Inferior parietal cortex (tissue), 1 donor: ENCODE results near the gene KCNQ1.
"Not testable (repeated sequence)": the region's sequence is repeated elsewhere in the genome, so short reads cannot be mapped to it uniquely, and the experiment has no call there.

Experiments used
- DNase-seq: peaks from one replicate; pipeline ENCODE4 v3.0.0-alpha.2; 2016; ENCODE audit errors: extremely low spot score

KCNQ1 gene

DNA sequence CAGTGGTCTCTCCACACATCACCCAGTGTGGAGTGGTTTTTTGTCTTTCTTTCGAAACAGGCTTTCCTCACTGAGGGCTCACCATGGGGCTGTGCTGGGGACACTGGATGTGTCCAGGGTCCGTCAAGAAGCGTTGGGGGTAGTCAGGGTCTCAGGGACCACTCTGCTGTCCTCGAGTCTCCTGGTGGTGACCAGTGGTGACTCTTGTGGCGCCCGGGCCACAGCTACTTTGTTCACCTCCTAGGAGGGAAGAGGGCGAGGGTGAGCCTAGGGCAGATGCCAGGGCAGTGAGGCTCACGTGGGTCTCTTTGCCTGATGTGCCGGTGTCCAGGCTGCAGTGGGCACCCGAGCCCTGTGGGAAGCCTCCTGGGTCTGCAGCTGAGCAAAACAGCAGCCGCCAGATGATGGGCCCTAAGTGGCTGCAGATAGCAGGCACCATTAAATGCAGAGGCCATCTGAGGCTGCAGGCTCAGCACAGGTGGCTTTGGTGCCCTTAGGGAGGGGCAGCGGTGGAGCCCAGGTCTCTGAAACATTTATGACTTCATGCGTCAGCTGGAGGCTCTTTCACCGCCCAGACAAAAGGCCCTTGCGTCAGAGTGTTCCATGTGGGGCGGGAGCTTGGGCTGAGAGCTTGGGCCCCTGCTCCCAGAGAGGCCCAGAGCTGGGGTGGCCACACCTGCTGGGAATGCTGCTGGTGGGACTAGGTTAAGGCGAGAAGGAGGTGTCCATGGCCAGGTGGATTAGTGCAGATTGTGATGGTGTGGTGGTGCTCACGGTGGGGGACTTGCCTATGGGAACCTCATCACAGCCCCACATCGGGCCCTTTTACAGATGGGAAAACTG is 29.5 kb downstream of the KCNQ1 start:
- no peak for DNase-seq

DNA sequence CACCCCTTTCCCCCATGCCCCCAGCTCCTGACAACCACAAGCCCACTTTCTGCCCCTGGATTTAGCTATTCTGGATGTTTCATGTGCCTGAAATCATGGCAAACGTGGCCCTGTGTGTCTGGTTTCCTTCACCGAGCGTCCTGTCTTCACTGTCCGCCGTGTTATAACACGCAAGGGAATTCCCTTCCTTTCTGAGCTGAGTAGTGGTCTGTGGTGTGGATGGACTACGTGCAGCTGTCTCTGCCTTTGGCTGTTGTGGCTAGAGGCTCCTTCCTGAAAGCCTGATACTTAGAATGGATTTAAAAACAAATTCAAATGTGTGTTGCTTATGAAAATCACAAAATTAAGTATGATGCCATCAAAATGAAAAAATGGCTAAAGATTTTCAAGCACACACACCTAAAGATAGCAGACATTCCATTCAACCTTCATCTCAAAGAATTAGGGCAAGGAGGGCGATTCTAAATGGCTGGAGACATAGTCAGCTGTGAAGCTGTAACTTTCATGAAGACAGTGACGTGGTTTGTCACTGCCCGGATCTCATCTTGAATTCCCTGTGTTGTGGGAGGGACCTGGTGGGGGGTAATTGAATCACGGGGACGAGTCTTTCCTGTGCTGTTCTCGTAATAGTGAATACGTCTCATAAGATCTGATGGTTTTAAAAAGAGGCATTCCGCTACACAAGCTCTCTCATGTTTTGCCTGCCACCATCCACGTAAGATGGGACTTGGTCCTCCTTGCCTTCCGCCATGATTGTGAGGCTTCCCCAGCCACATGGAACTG is 30.5 kb downstream of the KCNQ1 start:
- no peak for DNase-seq

DNA sequence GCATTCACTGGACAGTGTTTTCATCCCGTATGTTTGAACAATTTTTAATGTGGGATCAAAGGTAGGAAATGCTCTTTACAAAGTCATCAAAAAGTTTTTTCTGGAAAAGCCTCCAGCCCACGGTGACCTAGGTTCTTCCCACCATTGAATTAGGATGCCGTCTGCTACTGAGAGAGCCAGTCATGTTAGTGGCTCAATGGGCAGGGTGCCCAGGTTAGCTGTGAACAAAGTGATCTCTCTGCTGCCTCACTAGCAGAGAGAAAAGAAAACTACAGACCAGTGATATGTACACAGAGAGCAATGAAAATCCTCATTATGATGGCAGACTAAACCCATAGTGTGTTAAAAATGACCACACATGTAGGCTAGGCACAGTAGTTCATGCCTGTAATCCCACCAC is 32.4 kb downstream of the KCNQ1 start:
- DNase-seq = no peak

DNA sequence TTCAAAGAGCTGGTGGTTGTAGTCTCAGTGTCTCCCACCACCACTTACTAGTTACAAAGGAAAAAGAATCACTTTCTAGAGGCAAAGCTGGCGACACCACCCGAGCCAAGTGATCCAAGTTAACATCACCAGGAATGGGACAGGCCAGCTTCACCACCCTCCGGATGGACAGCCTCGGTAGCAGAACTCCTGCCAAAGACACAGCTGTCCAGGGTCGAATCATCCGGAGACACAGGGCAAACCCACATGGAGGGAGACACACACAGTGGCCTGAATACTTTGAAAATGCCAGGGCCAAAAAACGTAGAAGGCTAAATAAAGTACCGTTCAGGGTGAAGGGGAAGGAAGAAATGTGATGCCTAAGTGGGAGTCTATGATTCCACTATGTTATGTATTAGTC is 33.1 kb downstream of the KCNQ1 start:
- DNase-seq = no peak

DNA sequence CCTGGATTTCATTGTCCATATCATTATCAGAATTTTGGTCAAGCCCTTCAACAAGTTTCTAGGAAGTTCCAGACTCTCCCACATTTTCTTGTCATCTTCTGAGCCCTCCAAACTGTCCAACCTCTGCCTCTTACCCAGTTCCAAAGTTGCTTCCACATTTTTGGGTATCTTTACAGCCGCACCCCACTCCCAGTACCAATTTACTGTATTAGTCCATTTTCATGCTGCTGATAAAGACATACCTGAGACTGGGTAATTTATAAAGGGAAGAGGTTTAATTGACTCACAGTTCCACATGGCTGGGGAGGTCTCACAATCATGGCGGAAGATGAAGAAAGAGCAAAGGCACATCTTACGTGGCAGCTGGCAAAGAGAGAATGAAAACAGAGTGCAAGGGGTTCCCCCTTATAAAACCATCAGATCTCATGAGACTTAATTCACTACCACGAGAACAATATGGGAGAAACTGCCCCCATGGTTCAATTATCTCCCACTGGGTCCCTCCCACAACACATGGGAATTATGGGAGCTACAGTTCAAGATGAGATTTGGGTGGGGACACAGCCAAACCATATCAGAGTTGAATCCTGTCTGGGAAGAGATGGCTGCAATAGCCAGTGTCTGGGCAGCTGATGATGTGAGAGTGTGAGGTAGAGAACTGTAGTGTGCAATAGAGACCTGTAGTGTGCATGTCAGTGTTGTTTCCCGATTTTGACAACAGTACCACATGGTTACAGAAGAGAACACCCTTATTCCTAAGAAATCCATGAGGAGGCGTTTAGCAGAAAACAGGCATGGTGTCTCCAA is 35.5 kb downstream of the KCNQ1 start:
- not testable (repeated sequence) for DNase-seq

DNA sequence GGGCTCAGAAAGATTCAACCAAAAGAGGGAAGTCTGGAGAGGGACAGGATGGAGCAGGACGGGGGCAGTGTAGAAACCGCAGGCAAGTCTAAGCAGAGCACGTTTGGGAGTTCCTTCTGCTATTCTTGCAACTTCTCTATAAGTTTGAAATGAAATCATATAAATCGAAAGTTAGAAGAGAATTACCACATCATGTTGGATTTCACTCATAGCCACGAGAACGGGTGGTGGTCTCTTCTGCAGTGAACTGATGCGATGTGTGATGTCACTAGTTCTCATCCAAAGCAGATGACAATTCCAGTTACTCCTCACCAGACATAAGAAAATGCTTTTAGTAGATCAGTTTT is 36.0 kb downstream of the KCNQ1 start:
- DNase-seq = no peak

DNA sequence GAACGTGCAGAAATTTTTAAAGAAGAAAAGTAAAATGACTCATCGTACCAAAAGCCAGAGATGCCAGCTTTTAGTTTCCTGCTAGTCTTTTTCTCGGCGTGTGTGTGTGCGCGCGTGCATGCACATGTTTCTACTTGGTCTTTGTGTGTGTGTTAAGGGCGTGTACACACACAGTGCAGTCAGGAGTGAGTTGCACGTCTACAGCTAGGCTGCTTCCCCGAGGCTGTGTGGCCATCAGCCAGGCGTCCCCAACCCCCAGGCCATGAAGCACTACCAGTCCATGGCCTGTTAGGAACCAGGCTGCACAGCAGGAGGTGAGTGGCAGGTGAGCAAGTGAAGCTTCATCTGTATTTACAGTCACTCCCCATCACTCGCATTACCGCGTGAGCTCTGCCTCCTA is 36.4 kb downstream of the KCNQ1 start:
- DNase-seq = no peak

DNA sequence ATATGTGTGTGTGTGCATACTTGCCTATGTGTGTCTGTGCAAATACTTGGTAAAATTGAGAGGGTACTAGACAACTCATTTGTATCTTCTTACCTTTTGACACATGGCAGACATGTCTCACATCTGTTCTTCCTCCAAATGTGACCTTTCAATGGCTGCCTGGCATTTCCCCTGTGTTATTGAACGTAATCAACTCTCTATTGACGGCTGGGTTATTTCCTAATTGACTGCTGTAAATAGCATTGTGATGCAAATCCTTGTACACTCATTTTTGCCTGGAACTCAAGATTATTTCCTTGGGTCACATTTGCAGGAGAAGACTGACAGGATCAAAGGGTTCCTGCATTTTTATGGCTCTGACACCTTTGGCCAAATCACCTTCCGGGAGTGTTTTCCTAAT is 37.4 kb downstream of the KCNQ1 start:
- no peak for DNase-seq

DNA sequence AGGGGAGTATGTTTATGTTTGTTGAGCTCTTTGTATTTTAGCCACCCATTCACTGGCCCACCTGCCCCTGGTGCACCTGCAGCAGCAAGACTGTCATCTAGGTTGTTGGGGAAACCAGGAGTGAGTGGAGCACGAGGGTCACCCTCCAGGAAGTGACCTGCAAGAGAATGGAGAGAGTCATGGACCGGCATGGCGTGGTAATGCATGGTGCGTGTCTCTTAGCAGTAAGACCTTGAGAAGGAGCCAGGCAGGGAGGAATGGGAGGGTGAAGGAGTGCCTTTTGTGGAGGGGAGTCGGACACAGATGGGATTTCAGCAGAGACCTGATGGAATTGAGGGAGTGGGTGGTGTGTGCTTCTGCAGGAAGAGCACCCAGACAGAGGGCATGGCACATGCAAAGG is 37.9 kb downstream of the KCNQ1 start:
- no peak for DNase-seq

DNA sequence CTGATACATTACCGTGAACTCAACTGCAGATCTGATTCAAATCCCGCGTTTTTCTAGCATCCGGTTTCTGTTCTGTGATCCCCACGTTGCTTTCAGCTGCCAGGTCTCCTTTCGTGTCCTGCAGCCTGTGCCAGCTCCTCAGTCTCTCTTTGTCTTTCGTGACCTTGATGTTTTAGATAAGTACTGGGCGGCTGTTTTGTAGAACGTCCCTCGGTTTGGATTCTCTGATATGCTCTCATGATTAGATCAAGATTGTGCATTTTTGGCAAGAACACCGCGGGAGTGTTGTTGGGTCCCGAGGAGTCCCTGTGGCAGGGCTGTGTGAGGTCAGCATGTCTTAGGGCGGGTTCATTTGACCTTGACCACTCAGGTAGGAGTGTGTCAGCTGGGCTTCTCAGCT is 38.6 kb downstream of the KCNQ1 start:
- DNase-seq = no peak

DNA sequence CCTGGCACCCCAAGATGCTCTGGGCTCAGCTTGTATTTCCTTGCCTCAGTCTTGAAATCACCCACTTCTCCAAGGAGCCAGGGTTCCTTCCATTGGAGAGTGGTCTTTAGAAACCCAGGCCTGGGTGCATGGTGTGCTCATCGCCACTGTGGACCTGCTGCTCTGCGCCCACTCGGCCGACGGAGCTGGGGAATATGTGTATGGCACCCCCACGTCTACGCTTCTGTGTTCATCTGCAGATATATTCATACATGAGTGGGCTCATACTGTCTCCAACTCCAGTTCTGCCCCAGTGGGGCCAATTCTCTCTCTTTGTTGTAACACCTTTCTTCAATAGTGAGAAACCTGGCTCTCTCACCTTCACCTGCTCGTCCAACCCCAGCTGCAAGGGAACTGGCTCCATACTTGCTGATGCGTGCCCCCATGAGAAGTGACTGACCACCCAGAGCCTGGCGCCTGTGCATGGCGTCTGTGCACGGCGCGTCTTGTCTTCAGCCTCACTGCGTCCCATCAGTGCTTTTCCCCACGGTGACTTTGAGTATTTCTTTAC is 39.8 kb downstream of the KCNQ1 start:
- no peak for DNase-seq

DNA sequence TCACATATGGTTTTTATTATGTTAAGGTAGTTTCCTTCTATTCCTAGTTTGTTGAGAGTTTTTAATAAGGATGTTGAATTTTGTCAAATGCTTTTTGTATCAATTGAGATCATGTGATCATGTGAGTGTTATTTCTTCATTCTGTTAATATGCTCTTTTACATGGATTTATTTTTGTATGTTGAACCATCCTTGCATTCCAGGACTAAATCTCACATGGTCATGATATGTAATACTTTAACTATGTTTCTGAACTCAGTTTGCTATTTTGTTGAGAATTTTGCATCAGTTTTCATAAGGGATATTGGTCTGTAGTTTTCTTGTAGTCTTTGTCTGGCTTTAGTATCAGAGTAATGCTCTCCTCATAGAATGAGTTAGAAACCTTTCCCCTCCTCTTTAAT is 43.2 kb downstream of the KCNQ1 start:
- no peak for DNase-seq

DNA sequence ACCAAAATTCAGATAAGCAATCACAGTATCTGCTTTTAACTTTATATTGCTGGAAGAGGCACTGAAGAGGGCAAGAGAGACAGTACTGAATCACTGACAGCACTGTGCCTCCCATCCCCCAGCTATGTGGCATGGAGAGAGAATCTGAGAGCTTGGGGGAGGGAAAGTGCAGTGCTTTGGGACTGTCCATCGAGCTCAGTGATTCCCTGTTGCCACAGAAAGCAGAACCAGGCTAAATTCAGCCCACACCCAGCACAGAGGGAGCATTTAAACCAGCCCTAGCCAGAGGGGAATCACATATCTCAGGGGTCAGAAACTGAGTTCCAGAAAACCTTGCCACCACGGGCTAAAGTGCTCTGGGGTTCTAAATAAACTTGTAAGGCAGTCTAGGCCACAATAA is 44.3 kb downstream of the KCNQ1 start:
- no peak for DNase-seq

DNA sequence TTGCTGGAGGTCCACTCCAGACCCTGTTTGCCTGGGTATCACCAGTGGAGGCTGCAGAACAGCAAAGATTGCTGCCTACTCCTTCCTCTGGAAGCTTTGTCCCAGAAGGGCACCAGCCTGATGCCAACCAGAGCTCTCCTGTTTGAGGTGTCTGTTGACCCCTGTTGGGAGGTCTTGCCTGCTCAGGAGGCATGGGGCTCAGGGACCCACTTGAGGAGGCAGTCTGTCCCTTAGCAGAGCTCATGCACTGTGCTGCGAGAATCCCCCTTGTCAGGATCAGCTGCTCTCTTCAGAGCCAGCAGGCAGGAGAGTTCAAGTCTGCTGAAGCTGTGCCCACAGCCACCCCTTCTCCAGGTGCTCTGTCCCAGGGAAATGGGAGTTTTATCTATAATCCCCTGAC is 53.1 kb downstream of the KCNQ1 start:
- not testable (repeated sequence) for DNase-seq

DNA sequence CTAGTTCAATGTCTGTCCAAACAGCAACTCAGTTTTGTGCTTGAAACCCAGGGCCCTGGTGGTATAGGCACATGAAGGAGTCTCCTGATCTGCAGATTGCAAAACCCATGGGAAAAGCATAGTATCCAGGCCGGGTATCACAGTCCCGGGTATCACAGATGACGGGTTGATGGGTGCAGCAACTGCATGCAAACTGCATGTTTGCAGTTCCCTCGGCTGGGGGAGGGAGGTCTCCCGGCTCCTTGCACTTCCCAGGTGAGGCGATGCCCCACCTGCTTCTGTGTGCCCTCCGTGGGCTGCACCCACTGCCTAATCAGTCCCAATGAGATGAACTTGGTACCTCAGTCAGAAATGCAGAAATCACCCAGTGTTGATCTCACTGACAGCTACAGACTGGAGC is 53.9 kb downstream of the KCNQ1 start:
- no peak for DNase-seq

DNA sequence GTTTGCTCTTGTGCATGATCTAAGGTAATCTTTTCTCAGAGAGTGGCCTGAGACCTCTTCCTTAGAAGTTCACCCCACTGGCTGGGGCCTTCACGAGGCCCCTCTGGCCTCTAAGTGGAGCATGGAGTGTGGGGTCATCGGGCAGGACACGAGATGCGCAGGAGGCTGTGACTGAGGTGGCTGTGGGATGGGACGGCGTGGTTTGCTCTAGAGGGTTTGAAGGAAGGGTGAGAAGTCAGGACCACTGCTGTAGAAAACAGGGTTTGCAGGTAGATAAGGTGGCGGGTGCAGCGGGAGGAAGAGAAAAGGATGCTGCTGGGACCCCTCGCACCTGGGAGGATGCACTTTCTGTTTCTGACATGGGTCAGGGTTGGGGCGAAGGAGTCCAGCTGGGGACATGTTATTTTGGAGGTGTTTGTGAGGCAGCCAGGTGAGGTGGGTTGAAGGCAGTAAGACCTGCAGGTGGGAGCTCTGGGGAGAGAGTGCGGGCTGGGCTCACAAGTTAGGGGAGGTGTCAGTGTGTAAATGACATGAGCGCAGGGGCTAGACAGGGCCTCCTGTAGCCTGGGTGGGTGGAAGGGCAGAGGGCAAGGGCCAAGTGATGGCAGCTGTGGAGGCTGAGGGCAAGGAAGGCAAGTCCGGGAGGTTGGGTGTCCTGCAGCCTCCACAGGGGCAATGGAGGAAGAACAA is 62.5 kb downstream of the KCNQ1 start:
- DNase-seq = no peak

DNA sequence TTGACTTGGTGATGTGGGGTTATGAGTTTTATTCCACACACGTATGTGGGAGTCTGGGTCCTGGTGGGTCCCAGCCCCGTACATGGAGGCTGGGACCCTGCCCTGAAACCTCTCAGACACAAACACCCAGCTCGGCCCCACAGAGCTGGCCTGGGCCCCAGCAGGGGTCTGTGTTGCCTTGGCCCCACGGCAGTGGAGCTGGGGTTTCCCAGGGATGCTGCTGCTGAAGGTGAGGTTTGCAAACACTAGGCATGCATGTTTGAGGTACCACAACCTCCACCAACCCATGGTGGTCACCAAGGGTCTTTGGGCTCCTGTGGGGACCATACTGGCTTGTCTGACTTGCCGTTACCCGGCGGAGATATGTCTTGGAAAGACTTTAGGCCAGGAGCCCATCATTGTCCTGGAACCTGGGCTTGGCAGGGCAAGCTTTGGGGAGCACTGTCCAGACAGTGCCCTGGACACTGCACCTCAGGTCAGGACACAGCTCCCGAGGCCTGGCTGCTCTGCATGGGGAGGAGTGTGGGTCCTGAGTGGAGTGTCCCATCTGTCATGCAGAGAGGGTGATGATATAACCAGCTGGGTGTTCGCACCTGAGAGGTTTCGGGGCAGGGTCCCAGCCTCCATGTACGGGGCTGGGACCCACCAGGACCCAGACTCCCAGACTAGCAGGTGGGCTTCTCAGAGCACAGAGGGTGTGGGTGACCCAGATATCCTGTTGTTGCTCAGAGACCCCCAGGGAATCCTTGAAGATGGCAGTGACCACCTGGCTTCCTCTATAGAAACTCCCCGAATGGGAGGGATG is 63.3 kb downstream of the KCNQ1 start:
- DNase-seq = no peak

DNA sequence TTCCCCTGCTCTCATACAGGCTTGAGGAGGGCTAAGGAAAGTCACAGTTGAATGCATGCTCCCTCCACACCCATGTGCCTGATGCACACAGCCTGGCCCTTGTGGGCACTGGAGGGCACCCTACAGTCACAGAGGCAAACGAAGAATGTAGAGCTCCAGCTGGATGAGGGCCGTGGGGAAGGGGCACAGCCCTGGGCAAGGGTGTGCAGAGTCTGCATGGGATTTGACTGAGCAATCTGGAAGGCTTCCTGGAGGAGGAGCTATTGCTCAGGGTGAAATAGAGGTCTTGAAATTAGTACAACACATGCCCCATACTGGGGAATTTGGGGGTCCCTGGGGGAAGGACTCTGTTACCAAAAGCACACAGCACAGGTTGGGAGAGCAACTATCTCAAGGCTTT is 64.0 kb downstream of the KCNQ1 start:
- no peak for DNase-seq

DNA sequence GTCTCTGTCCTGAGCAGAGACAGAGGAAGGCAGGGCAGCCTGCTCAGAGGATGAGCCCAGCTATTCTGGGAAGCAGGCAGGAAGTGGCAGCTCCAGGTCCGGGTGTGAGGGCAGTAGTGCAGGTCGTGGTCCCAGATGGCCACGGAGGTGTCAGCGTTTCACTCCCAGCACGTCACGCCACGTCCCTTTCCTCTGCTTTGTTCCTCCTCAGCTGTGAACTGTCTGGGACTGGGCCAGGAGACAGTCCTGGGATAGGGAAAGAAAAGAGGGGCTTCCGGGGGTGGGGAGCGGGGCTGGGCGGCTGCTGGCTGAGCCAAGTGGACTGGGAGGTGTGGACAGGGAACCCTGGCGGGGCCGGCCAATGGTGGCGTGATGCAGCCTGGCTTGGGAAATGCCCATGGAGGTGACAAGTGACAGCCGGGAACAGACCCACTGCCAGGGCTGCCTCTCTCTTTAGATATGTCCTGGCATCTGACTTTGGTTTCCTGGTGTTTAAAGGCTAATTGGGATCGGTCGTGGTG is 64.7 kb downstream of the KCNQ1 start:
- no peak for DNase-seq

DNA sequence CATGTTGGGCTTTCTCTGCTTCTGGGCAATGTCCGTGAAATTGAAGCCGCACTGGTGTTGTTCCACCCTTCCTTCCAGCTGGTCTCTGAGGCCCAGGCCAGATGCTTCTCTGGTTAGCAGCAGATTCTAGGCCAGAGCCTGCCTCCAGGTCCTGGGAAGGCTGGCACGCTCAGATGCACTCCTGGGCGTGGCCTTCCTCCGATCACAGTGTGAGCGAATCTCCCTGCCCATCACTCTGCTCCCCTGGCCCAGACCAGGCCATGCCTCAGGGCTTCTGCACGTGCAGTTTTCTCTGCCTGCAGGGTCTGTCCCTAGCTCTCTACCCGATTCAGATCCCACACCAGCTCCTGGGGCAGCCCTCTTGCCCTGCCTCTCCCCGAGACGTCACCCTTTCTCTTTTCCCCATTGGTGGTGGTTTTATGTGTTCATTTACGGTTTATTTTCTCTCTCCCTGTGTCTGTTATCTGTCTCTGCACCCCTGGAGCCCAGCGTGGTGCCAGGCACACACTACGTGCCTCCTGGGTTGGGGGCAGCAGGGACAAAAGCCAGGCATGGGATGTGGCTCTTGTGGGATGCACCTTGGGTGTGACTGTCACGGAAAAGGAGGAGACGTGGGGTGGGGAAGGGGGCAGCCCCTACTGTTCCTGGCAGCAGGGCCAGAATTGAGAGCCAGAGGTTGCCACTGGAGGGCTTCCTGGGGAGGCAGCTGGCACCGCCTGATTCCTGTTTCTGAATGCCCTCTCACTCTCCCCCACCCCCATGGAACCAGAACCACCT is 66.0 kb downstream of the KCNQ1 start:
- DNase-seq = no peak
